Activated naive CD4-positive, alpha-beta T cell treated with anti-CD3 and anti-CD28 coated beads, Interleukin-2, amount 50 U/mL, for 24 hours (primary cell): ENCODE measurements around the gene HNRNPH1.
"Not testable (repeated sequence)": the region's sequence is repeated elsewhere in the genome, so short reads cannot be mapped to it uniquely, and the experiment has no call there.

Experiments
- H3K27ac Mint-ChIP-seq: one replicate; pipeline ENCODE4 v1.8.0; 2021; ENCODE audit warnings: mild to moderate bottlenecking, mixed read lengths
- H3K27me3 Mint-ChIP-seq: one replicate; pipeline ENCODE4 v1.8.0; 2021; ENCODE audit warnings: mixed read lengths
- H3K36me3 Mint-ChIP-seq: one replicate; pipeline ENCODE4 v1.8.0; 2021; ENCODE audit warnings: mixed read lengths
- H3K4me1 Mint-ChIP-seq: one replicate; pipeline ENCODE4 v1.8.0; 2021; ENCODE audit warnings: mixed read lengths
- H3K4me3 Mint-ChIP-seq: one replicate; pipeline ENCODE4 v1.8.0; 2021; ENCODE audit warnings: mild to moderate bottlenecking, mixed read lengths
- H3K9me3 Mint-ChIP-seq: one replicate; pipeline ENCODE4 v1.8.0; 2021; ENCODE audit warnings: mixed read lengths

Gene HNRNPH1, protein sequence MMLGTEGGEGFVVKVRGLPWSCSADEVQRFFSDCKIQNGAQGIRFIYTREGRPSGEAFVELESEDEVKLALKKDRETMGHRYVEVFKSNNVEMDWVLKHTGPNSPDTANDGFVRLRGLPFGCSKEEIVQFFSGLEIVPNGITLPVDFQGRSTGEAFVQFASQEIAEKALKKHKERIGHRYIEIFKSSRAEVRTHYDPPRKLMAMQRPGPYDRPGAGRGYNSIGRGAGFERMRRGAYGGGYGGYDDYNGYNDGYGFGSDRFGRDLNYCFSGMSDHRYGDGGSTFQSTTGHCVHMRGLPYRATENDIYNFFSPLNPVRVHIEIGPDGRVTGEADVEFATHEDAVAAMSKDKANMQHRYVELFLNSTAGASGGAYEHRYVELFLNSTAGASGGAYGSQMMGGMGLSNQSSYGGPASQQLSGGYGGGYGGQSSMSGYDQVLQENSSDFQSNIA

GRCh38 chr5:179623003-179623905, at the start of gene HNRNPH1:
TSS of gene HNRNPH1 (minus strand) at chr5:179623671. CDS start at chr5:179623133, 538 bp downstream.
- peaks cover 42% of the 10 kb centered on the region for H3K4me1 Mint-ChIP-seq

DNA sequence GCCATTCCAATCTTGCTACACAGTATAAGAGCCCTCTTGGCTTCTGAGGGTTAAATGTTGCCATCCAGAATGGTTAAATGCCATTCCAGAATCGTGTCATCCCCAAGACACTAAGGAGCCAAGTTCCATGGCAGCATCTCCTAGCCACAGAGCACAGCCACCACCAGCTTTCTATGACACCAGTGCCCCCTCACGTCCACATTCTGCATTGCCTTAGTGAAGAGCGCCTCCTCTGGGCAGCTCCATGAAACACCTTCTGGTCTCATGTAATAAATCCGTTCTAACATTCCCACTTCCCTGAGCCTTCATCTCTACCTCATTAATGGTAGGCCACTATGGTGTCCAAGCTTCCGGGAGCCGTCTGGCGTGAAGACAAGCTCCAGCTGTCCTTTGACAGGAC, 44.9 kb upstream of the HNRNPH1 start:
- H3K4me3 Mint-ChIP-seq, result no peak overlapping the region

More at GRCh38 chr5:179623003-179623905, at the start of gene HNRNPH1:
- H3K27me3 Mint-ChIP-seq, result no peaks in the 10 kb centered on the region
- peak within 1 kb of the TSS; percentile 99 for H3K27ac Mint-ChIP-seq
- peak within 1 kb of the TSS; percentile 95 for H3K4me3 Mint-ChIP-seq
- H3K9me3 Mint-ChIP-seq, result no peaks in the 10 kb centered on the region
- H3K36me3 Mint-ChIP-seq, result peaks cover 39% of the 10 kb centered on the region

GRCh38 chr5:179661647-179662046, 38.2 kb upstream of the HNRNPH1 start:
- not testable (repeated sequence) for H3K27ac Mint-ChIP-seq, H3K9me3 Mint-ChIP-seq, H3K36me3 Mint-ChIP-seq, H3K27me3 Mint-ChIP-seq, H3K4me3 Mint-ChIP-seq, H3K4me1 Mint-ChIP-seq

More for the DNA sequence above, 44.9 kb upstream of the HNRNPH1 start:
- Mint-ChIP-seq H3K9me3 (no peaks in the 10 kb centered on the region), H3K27ac (no peak overlapping the region), H3K4me1 (no peaks in the 10 kb centered on the region), H3K27me3 (no peaks in the 10 kb centered on the region), H3K36me3 (peaks cover 2% of the 10 kb centered on the region)

DNA sequence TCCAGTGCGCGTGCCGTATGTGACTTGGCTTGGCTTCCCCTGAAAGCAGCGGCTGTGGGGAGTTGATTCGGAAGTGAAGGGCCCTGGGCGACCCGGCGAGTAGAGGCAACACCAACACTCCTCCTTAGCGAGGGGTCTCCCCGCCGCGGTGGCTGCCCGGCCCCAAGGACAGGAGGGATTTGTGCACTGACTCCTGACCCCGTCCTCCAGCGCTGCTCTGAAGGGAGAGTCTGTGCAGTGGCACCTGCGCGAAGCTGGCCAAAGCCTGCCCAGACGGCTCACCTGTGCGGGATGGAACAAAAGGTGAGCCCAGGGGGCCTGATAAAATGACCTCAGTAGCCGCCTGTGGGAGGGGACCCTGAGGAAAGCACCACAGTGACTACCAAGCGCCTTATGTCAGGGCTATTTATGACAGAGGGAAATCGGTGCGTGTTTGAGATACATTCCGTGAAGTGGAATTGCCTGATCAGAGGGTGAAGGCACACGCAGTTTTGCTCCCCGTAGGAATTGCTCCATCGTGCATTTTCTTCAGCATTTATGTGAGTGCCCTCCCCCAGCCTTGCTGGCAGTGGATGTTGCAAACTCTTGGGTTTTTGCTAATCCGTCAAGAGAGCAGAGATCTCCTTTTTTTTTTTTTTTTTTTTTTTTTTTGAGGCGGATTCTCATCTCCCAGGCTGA, 34.8 kb upstream of the HNRNPH1 start:
- not testable (repeated sequence) for H3K36me3 Mint-ChIP-seq, H3K4me1 Mint-ChIP-seq, H3K27ac Mint-ChIP-seq, H3K9me3 Mint-ChIP-seq, H3K27me3 Mint-ChIP-seq
- H3K4me3 Mint-ChIP-seq, result peak overlapping the region; percentile 83

GRCh38 chr5:179657302-179658178, 34.1 kb upstream of the HNRNPH1 start:
- H3K36me3 Mint-ChIP-seq, H3K9me3 Mint-ChIP-seq, H3K4me3 Mint-ChIP-seq, H3K4me1 Mint-ChIP-seq, H3K27me3 Mint-ChIP-seq, H3K27ac Mint-ChIP-seq: not testable (repeated sequence)

DNA sequence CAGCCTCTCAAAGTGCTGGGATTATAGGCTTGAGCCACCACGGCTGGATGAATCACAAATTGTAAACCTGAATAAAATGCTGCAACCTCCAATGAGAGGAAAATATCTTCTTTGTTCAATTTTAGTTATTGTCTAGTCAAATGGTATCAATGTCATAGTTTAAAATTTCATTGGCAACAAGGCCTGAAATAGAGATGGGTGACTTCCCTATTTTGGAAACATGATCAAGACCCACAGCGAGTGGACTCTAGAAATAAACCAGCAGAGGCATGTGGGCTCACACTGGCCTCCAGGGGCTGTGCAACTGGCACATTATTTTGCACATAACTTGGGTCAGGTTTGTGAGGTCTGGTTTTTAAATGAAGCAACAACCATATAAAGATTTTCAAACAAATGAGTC, 29.7 kb upstream of the HNRNPH1 start:
- H3K4me3 Mint-ChIP-seq, H3K27me3 Mint-ChIP-seq, H3K27ac Mint-ChIP-seq, H3K4me1 Mint-ChIP-seq, H3K9me3 Mint-ChIP-seq, H3K36me3 Mint-ChIP-seq: not testable (repeated sequence)

DNA sequence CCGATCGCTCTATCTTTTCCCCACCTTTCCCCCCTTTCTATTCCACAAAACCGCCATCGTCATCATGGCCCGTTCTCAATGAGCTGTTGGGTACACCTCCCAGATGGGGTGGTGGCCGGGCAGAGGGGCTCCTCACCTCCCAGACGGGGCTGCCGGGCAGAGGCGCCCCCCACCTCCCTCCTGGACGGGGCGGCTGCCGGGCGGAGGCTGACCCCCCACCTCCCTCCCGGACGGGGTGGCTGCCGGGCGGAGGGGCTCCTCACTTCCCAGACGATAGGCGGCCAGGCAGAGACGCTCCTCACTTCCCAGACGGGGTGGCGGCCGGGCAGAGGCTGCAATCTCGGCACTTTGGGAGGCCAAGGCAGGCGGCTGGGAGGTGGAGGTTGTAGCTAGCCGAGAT, 26.8 kb upstream of the HNRNPH1 start:
- H3K36me3 Mint-ChIP-seq, H3K27ac Mint-ChIP-seq, H3K4me3 Mint-ChIP-seq, H3K4me1 Mint-ChIP-seq, H3K9me3 Mint-ChIP-seq, H3K27me3 Mint-ChIP-seq: not testable (repeated sequence)

- H3K36me3 Mint-ChIP-seq, H3K27me3 Mint-ChIP-seq, H3K27ac Mint-ChIP-seq, H3K4me3 Mint-ChIP-seq, H3K4me1 Mint-ChIP-seq, H3K9me3 Mint-ChIP-seq: not testable (repeated sequence)
Observed at GRCh38 chr5:179649166-179649703, 25.8 kb upstream of the HNRNPH1 start.

DNA sequence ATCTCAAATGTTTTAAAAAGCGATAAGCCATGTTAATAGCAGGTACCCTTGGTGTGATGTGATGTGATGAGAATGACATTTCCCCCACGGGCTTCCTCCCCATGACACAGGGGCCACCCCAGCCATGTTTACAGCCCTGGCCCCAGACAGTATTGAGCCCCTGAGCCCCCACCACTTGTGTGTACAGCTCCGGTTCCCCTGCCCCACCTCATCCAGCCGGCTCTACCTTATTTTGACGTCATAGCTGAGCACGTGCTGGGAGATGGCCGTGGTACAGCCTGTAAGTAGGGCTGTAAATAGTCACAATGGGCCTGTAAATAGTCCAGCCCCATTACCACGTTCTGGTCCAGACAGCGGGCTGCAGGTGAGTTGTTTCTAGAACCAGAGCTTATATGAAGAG, 24.9 kb upstream of the HNRNPH1 start:
- Mint-ChIP-seq H3K4me1 (no peaks in the 10 kb centered on the region), H3K9me3 (no peaks in the 10 kb centered on the region)

DNA sequence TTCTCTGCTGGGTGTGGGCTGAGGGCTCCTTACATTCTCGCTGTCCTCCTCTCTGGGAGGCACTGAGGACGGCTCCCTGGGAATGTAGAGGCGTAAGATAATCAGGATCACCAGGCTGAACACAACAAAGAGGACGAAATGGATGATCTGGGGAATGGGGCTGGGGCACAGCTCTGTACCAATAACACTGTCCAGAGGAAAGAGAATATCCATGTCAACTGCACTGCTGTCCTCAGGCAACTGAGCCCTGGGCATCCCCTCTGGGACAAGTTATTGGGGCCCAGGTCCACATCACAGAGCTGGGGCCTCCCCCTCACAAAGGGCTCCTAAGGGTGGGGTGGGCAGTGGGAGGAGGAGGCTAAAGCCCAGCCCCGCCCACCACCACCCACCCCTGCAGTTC, 21.3 kb upstream of the HNRNPH1 start:
- not testable (repeated sequence) for H3K9me3 Mint-ChIP-seq, H3K36me3 Mint-ChIP-seq, H3K4me3 Mint-ChIP-seq, H3K27me3 Mint-ChIP-seq, H3K4me1 Mint-ChIP-seq
- H3K27ac Mint-ChIP-seq, result peak overlapping the region; percentile 46

More for the DNA sequence above, 24.9 kb upstream of the HNRNPH1 start:
- H3K36me3 Mint-ChIP-seq, result no peaks in the 10 kb centered on the region
- H3K4me3 Mint-ChIP-seq, result no peak overlapping the region
- H3K27ac Mint-ChIP-seq, result no peak overlapping the region
- H3K27me3 Mint-ChIP-seq, result no peaks in the 10 kb centered on the region

- H3K36me3 Mint-ChIP-seq, H3K9me3 Mint-ChIP-seq, H3K27me3 Mint-ChIP-seq, H3K4me1 Mint-ChIP-seq, H3K4me3 Mint-ChIP-seq, H3K27ac Mint-ChIP-seq: not testable (repeated sequence)
Observed at GRCh38 chr5:179643141-179643920, 19.9 kb upstream of the HNRNPH1 start.

DNA sequence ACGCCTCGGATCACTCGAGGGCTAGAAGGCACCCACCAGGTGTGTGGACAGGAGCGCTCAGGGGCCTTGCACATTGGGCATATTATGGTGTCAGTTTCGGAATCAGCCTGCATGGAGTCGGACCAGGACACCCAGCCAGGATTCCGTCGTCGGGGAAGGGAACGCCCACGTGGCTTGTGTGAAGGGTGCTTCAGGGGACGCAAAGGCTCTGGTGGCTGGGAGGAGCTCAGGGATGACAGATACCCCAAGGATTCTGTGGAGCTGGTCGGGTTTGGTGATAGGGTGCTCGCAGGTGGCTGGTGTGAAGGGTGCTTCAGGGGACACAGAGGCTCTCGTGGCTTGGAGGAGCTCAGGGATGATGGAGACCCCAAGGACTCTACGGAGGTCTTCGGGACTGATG, 19.2 kb upstream of the HNRNPH1 start:
- H3K27me3 Mint-ChIP-seq, H3K4me3 Mint-ChIP-seq, H3K9me3 Mint-ChIP-seq, H3K4me1 Mint-ChIP-seq, H3K27ac Mint-ChIP-seq, H3K36me3 Mint-ChIP-seq: not testable (repeated sequence)

- not testable (repeated sequence) for H3K9me3 Mint-ChIP-seq, H3K4me1 Mint-ChIP-seq, H3K36me3 Mint-ChIP-seq, H3K27me3 Mint-ChIP-seq, H3K4me3 Mint-ChIP-seq, H3K27ac Mint-ChIP-seq
Observed at GRCh38 chr5:179641745-179642144, 18.3 kb upstream of the HNRNPH1 start.

DNA sequence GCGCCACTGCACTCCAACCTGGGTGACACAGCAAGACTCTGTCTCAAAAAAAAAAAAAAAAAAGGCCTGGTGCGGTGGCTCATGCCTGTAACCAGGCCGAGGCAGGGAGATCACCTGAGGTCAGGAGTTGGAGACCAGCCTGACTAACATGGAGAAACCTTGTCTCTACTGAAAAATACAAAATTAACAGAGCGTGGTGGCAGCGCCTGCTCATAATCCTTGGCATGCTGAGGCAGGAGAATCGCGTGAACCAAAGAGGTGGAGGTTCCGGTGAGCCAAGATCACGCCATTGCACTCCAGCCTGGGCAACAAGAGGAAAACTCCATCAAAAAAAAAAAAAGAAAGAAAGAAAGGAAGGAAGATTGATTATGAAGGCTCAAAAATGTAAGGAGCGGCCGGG, 15.8 kb upstream of the HNRNPH1 start:
- H3K27ac Mint-ChIP-seq, H3K4me1 Mint-ChIP-seq, H3K9me3 Mint-ChIP-seq, H3K4me3 Mint-ChIP-seq, H3K27me3 Mint-ChIP-seq, H3K36me3 Mint-ChIP-seq: not testable (repeated sequence)
